Mucosa of descending colon (tissue), 3 donors: Measurements from ENCODE around the gene CD300E. TPM values are rescaled to one million over a fixed set of nuclear protein-coding genes. Genes with fewer than 3 reads are reported as not detected.

ENCODE experiments used
- ATAC-seq: fragments of 200-7000 bp; cut with Tn5 transposase; one replicate; pipeline ENCODE4 v1.9.1; 2020; ENCODE audit warnings: mild to moderate bottlenecking, moderate library complexity
- DNase-seq, 3 donors: peaks; one replicate each; pipeline ENCODE4 v3.0.0-alpha.2; 2020
- H3K36me3 ChIP-seq: fragments of 200-600 bp; one replicate; pipeline ENCODE4 v1.8.0; 2021; ENCODE audit warnings: low read depth, mild to moderate bottlenecking
- H3K4me1 ChIP-seq: fragments of 200-600 bp; one replicate; pipeline ENCODE4 v1.8.0; 2021; ENCODE audit warnings: low read depth, mild to moderate bottlenecking
- H3K4me3 ChIP-seq: fragments of 200-600 bp; one replicate; pipeline ENCODE4 v1.8.0; 2021; ENCODE audit warnings: mild to moderate bottlenecking
- H3K9me3 ChIP-seq: fragments of 200-600 bp; one replicate; pipeline ENCODE4 v1.8.0; 2021; ENCODE audit warnings: mild to moderate bottlenecking
- intact Hi-C, 2 donors: fragments of 100-400 bp; cut with DNase I in 1 of 2; cut with micrococcal nuclease in 1 of 2; formaldehyde crosslinking; loops; one replicate each; pipeline versions ENCODE4 v1.11.0 to v1.11.1; 2022; cut with DNase I, micrococcal nuclease
- long read RNA-seq, 2 donors: library from polyadenylated mRNA; unstranded; transcript quantifications; one replicate each; pipeline ENCODE4 v2.0.0, GENCODE V29; 2019 to 2021
- total RNA-seq, 3 donors: library from RNA; stranded (reverse); fragmentation: NEBNext Ultra II Directional in 2 of 3; extraction: Animal tissue kit (Norgen Biotek cat#: 25700) in 2 of 3; gene quantifications; one replicate each; pipeline versions ENCODE4 v1.2.1 to v1.2.4, GENCODE V29; 2021 to 2023
- TF ChIP-seq, protein P1 (sequence below): fragments of 200-600 bp; IDR thresholded peaks from one replicate; pipeline ENCODE4 v1.8.0; 2022; ENCODE audit warnings: antibody characterized with exemption, mild to moderate bottlenecking
- donor health status: DM: no; HTN: no; CAD: no; lungs with moderate emphysema.
- donor health status: DM: no; HTN: no; CAD: no.
- donor health status: DM: no; HTN: yes; CAD: no.

CD300E gene, protein sequence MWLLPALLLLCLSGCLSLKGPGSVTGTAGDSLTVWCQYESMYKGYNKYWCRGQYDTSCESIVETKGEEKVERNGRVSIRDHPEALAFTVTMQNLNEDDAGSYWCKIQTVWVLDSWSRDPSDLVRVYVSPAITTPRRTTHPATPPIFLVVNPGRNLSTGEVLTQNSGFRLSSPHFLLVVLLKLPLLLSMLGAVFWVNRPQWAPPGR
- total RNA-seq: under 1 TPM in 2 of 3 donors, not detected in 1; 0.47 to 0.53 TPM
- long read RNA-seq, donor 1, partial matches to known transcripts: 0 of 2 reads
- long read RNA-seq, donor 1, other reads (novel, unspliced or antisense): 0 of 2 reads
- long read RNA-seq, donor 2, partial matches to known transcripts: 0 of 1 reads
- long read RNA-seq, donor 2, other reads (novel, unspliced or antisense): 0 of 1 reads

DNA sequence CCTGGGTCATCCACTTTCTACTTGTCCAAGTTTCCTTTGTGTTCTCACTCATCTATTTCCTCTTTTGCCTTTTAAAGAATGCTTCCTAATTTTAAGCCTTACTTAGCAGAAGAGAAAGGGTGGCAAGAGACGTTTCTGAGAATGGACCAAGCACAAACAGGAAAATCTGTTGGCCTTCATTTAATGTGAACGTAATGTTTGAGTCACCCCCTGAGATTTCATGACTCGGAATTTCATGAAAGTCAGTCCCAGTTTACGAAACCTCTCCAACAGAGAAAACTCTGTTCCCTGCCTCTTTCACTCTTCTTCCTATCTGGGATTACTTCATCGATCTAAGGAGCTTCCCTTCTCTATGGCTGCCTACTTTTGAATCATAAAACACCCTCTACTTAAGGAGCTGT, at the start of gene CD300E:
CD300E (minus strand) TSS at position 46 of the 401 bp plus-strand sequence. CDS start 117 bp downstream, outside the sequence.
- intact Hi-C loops: no loop called here
- TF ChIP-seq, protein P1, sequence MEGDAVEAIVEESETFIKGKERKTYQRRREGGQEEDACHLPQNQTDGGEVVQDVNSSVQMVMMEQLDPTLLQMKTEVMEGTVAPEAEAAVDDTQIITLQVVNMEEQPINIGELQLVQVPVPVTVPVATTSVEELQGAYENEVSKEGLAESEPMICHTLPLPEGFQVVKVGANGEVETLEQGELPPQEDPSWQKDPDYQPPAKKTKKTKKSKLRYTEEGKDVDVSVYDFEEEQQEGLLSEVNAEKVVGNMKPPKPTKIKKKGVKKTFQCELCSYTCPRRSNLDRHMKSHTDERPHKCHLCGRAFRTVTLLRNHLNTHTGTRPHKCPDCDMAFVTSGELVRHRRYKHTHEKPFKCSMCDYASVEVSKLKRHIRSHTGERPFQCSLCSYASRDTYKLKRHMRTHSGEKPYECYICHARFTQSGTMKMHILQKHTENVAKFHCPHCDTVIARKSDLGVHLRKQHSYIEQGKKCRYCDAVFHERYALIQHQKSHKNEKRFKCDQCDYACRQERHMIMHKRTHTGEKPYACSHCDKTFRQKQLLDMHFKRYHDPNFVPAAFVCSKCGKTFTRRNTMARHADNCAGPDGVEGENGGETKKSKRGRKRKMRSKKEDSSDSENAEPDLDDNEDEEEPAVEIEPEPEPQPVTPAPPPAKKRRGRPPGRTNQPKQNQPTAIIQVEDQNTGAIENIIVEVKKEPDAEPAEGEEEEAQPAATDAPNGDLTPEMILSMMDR: no peak
- DNase-seq (no peak), ATAC-seq (no peak)
- no peak within 1 kb of the TSS for H3K4me3 ChIP-seq
- H3K36me3 ChIP-seq: no peaks in the 10 kb centered on the region
- H3K4me1 ChIP-seq: no peaks in the 10 kb centered on the region
- H3K9me3 ChIP-seq: no peaks in the 10 kb centered on the region

DNA sequence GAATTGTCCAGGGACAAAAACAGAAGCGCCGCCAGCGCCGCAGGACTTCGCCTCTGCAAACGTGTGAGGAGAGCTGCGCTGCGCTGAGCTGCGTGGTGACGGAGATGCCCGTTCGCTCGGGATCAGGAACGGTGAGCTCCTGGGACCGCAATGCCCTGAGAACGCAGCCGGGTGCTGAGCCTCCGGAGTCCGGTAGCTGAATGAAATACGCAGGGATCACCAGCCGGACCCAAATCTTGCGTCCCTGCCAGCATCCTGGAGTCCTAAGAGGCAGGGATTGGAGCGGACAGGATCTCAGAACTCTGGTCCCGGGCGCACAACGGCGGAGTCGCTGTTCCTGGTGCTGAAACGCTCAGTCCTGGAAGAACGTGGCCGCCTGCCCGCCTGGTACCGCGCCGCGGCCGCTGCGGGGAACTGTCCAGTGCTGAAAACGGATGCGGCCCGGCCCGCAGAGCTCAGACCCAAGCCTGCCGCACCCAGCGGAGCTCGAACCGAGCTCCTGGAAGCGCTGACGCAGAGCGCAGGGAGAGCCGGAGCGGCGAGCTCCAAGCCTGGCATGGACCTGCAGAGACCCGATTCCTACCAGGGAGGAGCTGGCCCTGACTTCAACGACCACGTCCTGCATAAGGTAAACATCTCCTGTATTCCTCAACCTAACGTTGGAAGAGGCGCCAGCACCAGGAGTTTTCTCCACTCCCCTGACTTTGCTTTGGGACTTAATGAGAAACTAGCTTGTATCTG, 47.7 kb upstream of the CD300E start:
- intact Hi-C loops: no loop called here
- TF ChIP-seq, protein P1: no peak
- DNase-seq (peak; percentile 65 to 84 (median 81)), ATAC-seq (peak; percentile 86)
- Histone ChIP-seq H3K36me3 (no peaks in the 10 kb centered on the region), H3K4me1 (no peaks in the 10 kb centered on the region), H3K9me3 (peaks cover 5% of the 10 kb centered on the region), H3K4me3 (no peak overlapping the region)

DNA sequence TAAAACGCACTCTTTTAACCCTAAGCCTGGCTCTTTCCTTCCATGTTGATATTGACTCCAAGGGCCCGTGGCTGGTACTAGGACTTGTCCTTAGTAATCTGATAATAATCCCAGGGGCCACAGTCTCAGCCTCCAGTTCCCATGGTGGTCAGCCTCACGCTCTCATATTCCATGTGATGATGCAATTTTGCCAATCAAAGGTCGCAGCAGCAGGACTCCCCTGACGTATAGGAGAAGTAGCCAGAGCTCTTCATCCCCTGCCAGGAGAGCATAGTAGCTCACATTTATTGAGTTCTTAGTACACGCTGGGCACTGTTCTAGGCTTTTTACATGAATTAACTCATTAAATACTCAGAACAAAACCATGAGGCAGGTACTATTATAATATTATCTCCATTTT, 46.8 kb upstream of the CD300E start:
- intact Hi-C loops: no loop called here
- ATAC-seq: no peak
- TF ChIP-seq, protein P1: no peak

DNA sequence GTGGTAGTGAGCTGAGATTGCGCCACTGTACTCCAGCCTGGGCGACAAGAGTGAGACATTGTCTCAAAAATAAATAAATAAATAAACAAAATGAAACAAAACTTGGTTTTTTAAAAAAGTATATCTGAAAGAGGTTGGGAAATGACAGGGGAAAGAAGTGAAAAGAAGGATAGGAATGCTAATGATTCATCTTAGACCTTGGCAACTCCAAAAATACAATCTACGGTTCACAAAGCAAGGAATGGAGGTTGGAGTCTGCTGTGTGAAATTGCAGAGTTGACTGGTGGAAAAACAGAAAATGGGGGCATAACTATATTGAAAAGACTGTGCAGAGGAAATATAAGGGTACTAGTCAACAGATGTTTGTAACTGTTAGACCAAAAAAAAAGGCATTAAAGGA, 40.0 kb upstream of the CD300E start:
- intact Hi-C loops: no loop called here
- DNase-seq (no peak), ATAC-seq (no peak)
- H3K9me3 ChIP-seq: no peaks in the 10 kb centered on the region
- no peaks in the 10 kb centered on the region for H3K36me3 ChIP-seq
- peaks cover 3% of the 10 kb centered on the region for H3K4me1 ChIP-seq
- no peak overlapping the region for H3K4me3 ChIP-seq
- TF ChIP-seq, protein P1: no peak

More for the DNA sequence above, 46.8 kb upstream of the CD300E start:
- H3K4me1 ChIP-seq: no peaks in the 10 kb centered on the region
- H3K36me3 ChIP-seq: no peaks in the 10 kb centered on the region
- peaks cover 5% of the 10 kb centered on the region for H3K9me3 ChIP-seq
- H3K4me3 ChIP-seq: no peak overlapping the region
- no peak for DNase-seq

DNA sequence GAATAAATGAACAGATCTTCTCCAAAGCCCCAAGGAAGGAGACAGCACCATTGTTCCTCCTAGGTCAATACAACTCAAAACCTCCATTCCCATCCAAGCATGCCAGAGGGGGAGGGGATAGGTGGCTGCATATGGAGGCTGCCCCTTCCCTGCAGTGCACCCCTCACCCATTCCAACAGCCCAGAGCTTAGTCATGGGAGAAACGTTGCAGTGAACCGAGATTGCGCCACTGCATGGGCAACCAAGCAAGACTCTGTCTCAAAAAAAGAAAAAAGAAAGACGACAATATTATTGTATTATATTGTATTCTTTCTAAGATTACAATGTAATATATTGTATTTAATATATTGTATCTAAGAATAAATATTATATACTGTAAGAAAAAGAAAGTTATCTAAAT, 36.4 kb upstream of the CD300E start:
- no peak overlapping the region for H3K4me3 ChIP-seq
- H3K36me3 ChIP-seq: no peaks in the 10 kb centered on the region
- TF ChIP-seq, protein P1: no peak
- peaks cover 3% of the 10 kb centered on the region for H3K4me1 ChIP-seq
- ATAC-seq: no peak
- intact Hi-C loops: no loop called here
- no peaks in the 10 kb centered on the region for H3K9me3 ChIP-seq
- no peak for DNase-seq
